Neural cell (in vitro differentiated cells): Measurements from ENCODE around the gene ERICH6B.

Source experiments
- CTCF ChIP-seq: fragments of 450-650 bp; IDR thresholded peaks from 2 replicates; pipeline ENCODE4 v1.5.1; 2014; ENCODE audit warnings: antibody characterized with exemption, mild to moderate bottlenecking, moderate library complexity; ENCODE audit not compliant: poor library complexity, severe bottlenecking
- EP300 ChIP-seq: fragments of 450-650 bp; conservative IDR thresholded peaks from 2 replicates; pipeline ENCODE4 v1.6.1; 2014; ENCODE audit warnings: antibody characterized with exemption, mild to moderate bottlenecking, moderate library complexity; ENCODE audit not compliant: poor library complexity, severe bottlenecking
- EZH2 ChIP-seq: fragments of 200-600, 300-800 bp; shearing (Covaris generic), sonication (generic); IDR thresholded peaks from 2 replicates; pipeline ENCODE4 v1.6.1; 2014; ENCODE audit warnings: antibody characterized with exemption, low read length, borderline replicate concordance, mild to moderate bottlenecking; ENCODE audit not compliant: insufficient read depth, poor library complexity, severe bottlenecking
- POLR2AphosphoS5 ChIP-seq: IDR thresholded peaks from 2 replicates; pipeline ENCODE4 v1.6.1; 2012
- REST ChIP-seq: IDR thresholded peaks from 2 replicates; pipeline ENCODE4 v1.6.1; 2012; ENCODE audit warnings: borderline replicate concordance
- SMC3 ChIP-seq: fragments of 450-650 bp; conservative IDR thresholded peaks from 2 replicates; pipeline ENCODE4 v1.6.1; 2014; ENCODE audit warnings: antibody characterized with exemption, mild to moderate bottlenecking, moderate library complexity; ENCODE audit not compliant: poor library complexity

- TF ChIP-seq POLR2AphosphoS5 (no peak), CTCF (no peak), EZH2 (no peak), EP300 (no peak), SMC3 (no peak), REST (no peak)
These were observed 13.1 kb downstream of the ERICH6B start for GRCh38 chr13:45602183-45603170.
